OCI-LY1 (cell line): ENCODE measurements around the gene PLCXD3.

Source experiments
- EZH2 ChIP-seq: fragments of 200-600 bp; sonication (generic), shearing (Covaris generic); IDR thresholded peaks from 2 replicates; pipeline ENCODE4 v1.8.0; 2017; ENCODE audit warnings: borderline replicate concordance, mixed run types, mild to moderate bottlenecking, antibody characterized with exemption, low read length, moderate library complexity, mixed read lengths
- TF ChIP-seq, protein P1 (sequence below): fragments of 200-600 bp; sonication (generic), shearing (Covaris generic); IDR thresholded peaks from 2 replicates; pipeline ENCODE4 v1.5.1; 2017; ENCODE audit warnings: mild to moderate bottlenecking, antibody characterized with exemption, low read length, moderate library complexity, mixed read lengths

DNA sequence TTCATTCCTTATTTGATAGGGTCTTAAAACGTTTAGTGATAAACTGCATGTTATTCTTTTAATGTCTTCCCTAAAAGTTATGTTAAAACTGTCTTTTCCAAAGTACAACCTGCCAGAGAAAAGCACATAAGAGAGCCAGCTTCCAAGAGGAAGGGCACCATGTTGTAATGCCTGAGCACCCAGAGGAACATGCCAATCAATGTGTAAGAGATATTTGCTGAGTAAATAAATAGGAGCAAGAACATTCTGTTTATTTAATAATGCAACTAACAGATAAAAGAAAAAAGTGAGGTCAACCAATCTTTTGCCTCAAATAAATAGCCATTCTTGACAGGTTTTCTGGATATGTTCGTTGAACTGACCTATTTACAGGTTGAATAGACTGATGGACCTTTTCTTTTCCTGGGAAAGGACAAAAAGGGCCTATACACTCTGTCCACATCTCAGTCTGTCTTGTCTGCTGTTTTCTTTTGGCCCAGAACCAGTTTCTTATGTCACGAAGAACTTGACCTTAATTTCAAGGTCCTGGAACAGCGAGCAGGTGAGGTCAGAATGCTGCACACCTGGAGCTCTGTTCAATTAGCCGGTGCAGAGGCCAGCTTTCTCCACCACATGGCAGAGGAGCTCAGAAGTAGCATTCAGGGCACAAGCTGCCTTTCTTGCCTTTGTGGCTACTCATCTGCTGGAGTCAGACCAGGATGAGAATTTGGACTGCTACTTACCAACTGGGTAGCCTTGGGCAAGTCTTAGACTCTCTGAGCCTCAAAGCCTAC, 77.7 kb downstream of the PLCXD3 start:
- TF ChIP-seq, protein P1, sequence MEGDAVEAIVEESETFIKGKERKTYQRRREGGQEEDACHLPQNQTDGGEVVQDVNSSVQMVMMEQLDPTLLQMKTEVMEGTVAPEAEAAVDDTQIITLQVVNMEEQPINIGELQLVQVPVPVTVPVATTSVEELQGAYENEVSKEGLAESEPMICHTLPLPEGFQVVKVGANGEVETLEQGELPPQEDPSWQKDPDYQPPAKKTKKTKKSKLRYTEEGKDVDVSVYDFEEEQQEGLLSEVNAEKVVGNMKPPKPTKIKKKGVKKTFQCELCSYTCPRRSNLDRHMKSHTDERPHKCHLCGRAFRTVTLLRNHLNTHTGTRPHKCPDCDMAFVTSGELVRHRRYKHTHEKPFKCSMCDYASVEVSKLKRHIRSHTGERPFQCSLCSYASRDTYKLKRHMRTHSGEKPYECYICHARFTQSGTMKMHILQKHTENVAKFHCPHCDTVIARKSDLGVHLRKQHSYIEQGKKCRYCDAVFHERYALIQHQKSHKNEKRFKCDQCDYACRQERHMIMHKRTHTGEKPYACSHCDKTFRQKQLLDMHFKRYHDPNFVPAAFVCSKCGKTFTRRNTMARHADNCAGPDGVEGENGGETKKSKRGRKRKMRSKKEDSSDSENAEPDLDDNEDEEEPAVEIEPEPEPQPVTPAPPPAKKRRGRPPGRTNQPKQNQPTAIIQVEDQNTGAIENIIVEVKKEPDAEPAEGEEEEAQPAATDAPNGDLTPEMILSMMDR, result no peak
- TF ChIP-seq EZH2, result no peak
